IMR-90 (cell line): Measurements from ENCODE around the gene SUSD1. TPM values are rescaled to one million over a fixed set of nuclear protein-coding genes. Genes with fewer than 3 reads are reported as not detected.

Source experiments
- ATAC-seq: fragments of 200-7000 bp; cut with Tn5 transposase; 2 replicates; pipeline ENCODE4 v1.9.1; 2020; ENCODE audit warnings: low read depth, mild to moderate bottlenecking, moderate library complexity
- BruUV-seq: library from RNA; stranded (reverse); fragments of 400-500 nt; replicated peaks from 2 replicates; lab custom pipeline; 2021; lab: Mats Ljungman, UMichigan
- CTCF ChIA-PET: fragments of 300-600 bp; formaldehyde crosslinking; extraction: SDS; loops from one replicate; lab custom pipeline; 2021; ENCODE audit warnings: antibody characterized with exemption; lab: Yijun Ruan, JAX
- POLR2A ChIA-PET: fragments of 300-600 bp; sonication (Branson Sonifier 250); formaldehyde crosslinking; loops from one replicate; lab custom pipeline; 2022; ENCODE audit warnings: antibody characterized with exemption; ENCODE audit not compliant: unreplicated experiment; lab: Charles Lee
- DNase-seq: peaks from one replicate; pipeline ENCODE4 v3.0.0; 2013
- H2AFZ ChIP-seq: replicated peaks from 2 replicates; pipeline ENCODE3; 2013; ENCODE audit warnings: low read length, mild to moderate bottlenecking; ENCODE audit not compliant: poor library complexity
- H2AK5ac ChIP-seq: 2 replicates; pipeline ENCODE4 v1.6.1; 2013; ENCODE audit warnings: low read depth, low read length, inconsistent platforms
- H2AK9ac ChIP-seq: replicated peaks from 2 replicates; pipeline ENCODE3; 2013; ENCODE audit warnings: mild to moderate bottlenecking, low read depth, low read length, moderate library complexity; ENCODE audit not compliant: poor library complexity
- H2BK120ac ChIP-seq: 2 replicates; pipeline ENCODE4 v1.6.1; 2013; ENCODE audit warnings: low read depth, low read length, inconsistent platforms
- H2BK15ac ChIP-seq: 3 replicates; pipeline ENCODE4 v1.6.1; 2013; ENCODE audit warnings: low read depth, low read length, inconsistent platforms
- H2BK20ac ChIP-seq: 2 replicates; pipeline ENCODE4 v1.6.1; 2013; ENCODE audit warnings: low read depth, mild to moderate bottlenecking, inconsistent platforms, low read length, moderate library complexity
- H2BK5ac ChIP-seq: 2 replicates; pipeline ENCODE4 v1.6.1; 2013; ENCODE audit warnings: mild to moderate bottlenecking, low read depth, low read length, inconsistent platforms; ENCODE audit not compliant: poor library complexity, severe bottlenecking
- H3K14ac ChIP-seq: replicated peaks from 2 replicates; pipeline ENCODE4 v1.6.1; 2013; ENCODE audit warnings: low read depth, low read length, inconsistent platforms
- H3K18ac ChIP-seq: 2 replicates; pipeline ENCODE4 v1.6.1; 2013; ENCODE audit warnings: low read depth, low read length, control low read depth
- H3K23ac ChIP-seq: 2 replicates; pipeline ENCODE4 v1.6.1; 2013; ENCODE audit warnings: low read depth, low read length, inconsistent platforms
- H3K27ac ChIP-seq: 2 replicates; pipeline ENCODE4 v1.5.1; 2013; ENCODE audit warnings: mild to moderate bottlenecking, control low read depth, low read length; ENCODE audit not compliant: insufficient read depth
- H3K27me3 ChIP-seq: 2 replicates; pipeline ENCODE4 v1.6.1; 2013; ENCODE audit warnings: low read length; ENCODE audit not compliant: control insufficient read depth, insufficient read depth
- H3K36me3 ChIP-seq: 2 replicates; pipeline ENCODE4 v1.6.1; 2013; ENCODE audit warnings: low read length, mixed read lengths; ENCODE audit not compliant: control insufficient read depth, insufficient read depth
- H3K4ac ChIP-seq: 2 replicates; pipeline ENCODE4 v1.6.1; 2013; ENCODE audit warnings: low read depth, low read length, inconsistent platforms
- H3K4me1 ChIP-seq: 2 replicates; pipeline ENCODE4 v1.6.1; 2013; ENCODE audit warnings: low read length, mixed read lengths; ENCODE audit not compliant: control insufficient read depth, insufficient read depth
- H3K4me2 ChIP-seq: 2 replicates; pipeline ENCODE4 v1.6.1; 2013; ENCODE audit warnings: low read depth, mild to moderate bottlenecking, control low read depth, low read length, moderate library complexity
- H3K4me3 ChIP-seq: 2 replicates; pipeline ENCODE4 v1.5.1; 2013; ENCODE audit warnings: low read depth, mild to moderate bottlenecking, control low read depth, low read length, moderate library complexity; ENCODE audit not compliant: insufficient read depth
- H3K56ac ChIP-seq: 2 replicates; pipeline ENCODE4 v1.6.1; 2013; ENCODE audit warnings: low read length, inconsistent platforms; ENCODE audit not compliant: insufficient read depth; ENCODE audit errors: extremely low read depth
- H3K79me1 ChIP-seq, 2 experiments: 2 replicates each; pipeline ENCODE4 v1.6.1; 2013; ENCODE audit warnings: low read length in 2 of 2, inconsistent platforms in 1 of 2, low read depth in 1 of 2
- H3K9ac ChIP-seq: 2 replicates; pipeline ENCODE4 v1.6.1; 2013; ENCODE audit warnings: low read depth, low read length, control low read depth
- H3K9me1 ChIP-seq: 2 replicates; pipeline ENCODE4 v1.6.1; 2013; ENCODE audit warnings: low read length, inconsistent platforms; ENCODE audit not compliant: insufficient read depth
- H3K9me3 ChIP-seq: 2 replicates; pipeline ENCODE4 v1.6.1; 2013; ENCODE audit warnings: low read length; ENCODE audit not compliant: control insufficient read depth, insufficient read depth
- H4K20me1 ChIP-seq: 2 replicates; pipeline ENCODE4 v1.6.1; 2013; ENCODE audit warnings: low read length, inconsistent platforms; ENCODE audit not compliant: insufficient read depth
- H4K5ac ChIP-seq: 2 replicates; pipeline ENCODE4 v1.6.1; 2013; ENCODE audit warnings: mild to moderate bottlenecking, low read depth, low read length, control low read depth
- H4K8ac ChIP-seq, 2 experiments: 2 replicates each; pipeline ENCODE4 v1.6.1; 2013; ENCODE audit warnings: low read depth in 2 of 2, low read length in 2 of 2, control low read depth in 1 of 2, inconsistent platforms in 1 of 2
- H4K91ac ChIP-seq: 2 replicates; pipeline ENCODE4 v1.6.1; 2013; ENCODE audit warnings: low read depth, low read length, inconsistent platforms; ENCODE audit not compliant: insufficient read depth
- CHD1 ChIP-seq: IDR thresholded peaks from 2 replicates; pipeline ENCODE4 v1.6.1; 2012; ENCODE audit warnings: low read depth, low read length, improper control_type of control experiment
- FOS ChIP-seq: fragments of 150-350 bp; IDR thresholded peaks from 2 replicates; pipeline ENCODE4 v1.6.1; 2016; ENCODE audit warnings: low read depth, low read length
- MAZ ChIP-seq: IDR thresholded peaks from 2 replicates; pipeline ENCODE4 v1.6.1; 2012; ENCODE audit warnings: low read depth, mild to moderate bottlenecking, low read length, improper control_type of control experiment, moderate library complexity, borderline replicate concordance
- POLR2A ChIP-seq: IDR thresholded peaks from 2 replicates; pipeline ENCODE4 v1.6.1; 2012; ENCODE audit warnings: mild to moderate bottlenecking, low read depth, low read length
- RAD21 ChIP-seq: IDR thresholded peaks from 2 replicates; pipeline ENCODE4 v1.6.1; 2012; ENCODE audit warnings: low read length, improper control_type of control experiment
- RCOR1 ChIP-seq: IDR thresholded peaks from 2 replicates; pipeline ENCODE4 v1.6.1; 2012; ENCODE audit warnings: mild to moderate bottlenecking, low read length, improper control_type of control experiment; ENCODE audit not compliant: insufficient replicate concordance
- RFX5 ChIP-seq: IDR thresholded peaks from 2 replicates; pipeline ENCODE4 v1.8.0; 2012; ENCODE audit warnings: low read depth, mild to moderate bottlenecking, low read length, moderate library complexity
- SMC3 ChIP-seq: fragments of 150-350 bp; IDR thresholded peaks from 2 replicates; pipeline ENCODE4 v1.6.1; 2016; ENCODE audit warnings: low read depth, mild to moderate bottlenecking, antibody characterized with exemption, low read length, moderate library complexity
- WGBS, 2 experiments: methylation state at CpG; one replicate each; pipeline versions ENCODE4 v1.1.5 to v1.1.7; 2013; ENCODE audit warnings: missing lambda C conversion rate in 2 of 2; ENCODE audit not compliant: insufficient read length in 1 of 2; ENCODE audit errors: extremely low coverage in 2 of 2; 5-methylcytosine and 5-hydroxymethylcytosine counted together
- dilution Hi-C: fragments of 300-500 bp; cut with HindIII; formaldehyde crosslinking; loops from one replicate; pipeline ENCODE4 v1.14.3; 2018; ENCODE audit warnings: low sequenced_read_pairs; ENCODE audit not compliant: unreplicated experiment
- in situ Hi-C: fragments of 300-500 bp; cut with MboI; formaldehyde crosslinking; loops from 3 replicates; pipeline ENCODE4 v1.14.3; 2019; ENCODE audit warnings: low sequenced_read_pairs, inconsistent platforms, mixed read lengths
- intact Hi-C: fragments of 100-400 bp; cut with micrococcal nuclease; formaldehyde crosslinking; loops from 2 replicates; pipeline ENCODE4 v1.10.0; 2022
- polyA plus RNA-seq, 3 experiments: library from polyadenylated mRNA; depleted of rRNA; stranded (reverse); fragments of >200 nt; gene quantifications; 2 replicates each; pipeline ENCODE4 v1.2.3, GENCODE V29; 2012; ENCODE audit warnings: low replicate concordance in 1 of 3
- total RNA-seq: library from RNA; depleted of rRNA; stranded (reverse); fragments of >200 nt; gene quantifications from 2 replicates; pipeline ENCODE4 v1.2.3, GENCODE V29; 2012
- TF ChIP-seq, protein P1 (sequence below): fragments of 150-350 bp; IDR thresholded peaks from 2 replicates; pipeline ENCODE4 v1.6.1; 2017; ENCODE audit warnings: mild to moderate bottlenecking, antibody characterized with exemption, low read length, low read depth
- TF ChIP-seq, protein P2 (sequence below): fragments of 150-350 bp; IDR thresholded peaks from 2 replicates; pipeline ENCODE4 v1.6.1; 2016; ENCODE audit warnings: low read depth, mild to moderate bottlenecking, low read length, moderate library complexity, borderline replicate concordance

The SUSD1 gene
- total and polyA plus RNA-seq, 2 of the 4 experiments (the other 2 are of a cell fraction) = 4.0 to 4.7 TPM

DNA sequence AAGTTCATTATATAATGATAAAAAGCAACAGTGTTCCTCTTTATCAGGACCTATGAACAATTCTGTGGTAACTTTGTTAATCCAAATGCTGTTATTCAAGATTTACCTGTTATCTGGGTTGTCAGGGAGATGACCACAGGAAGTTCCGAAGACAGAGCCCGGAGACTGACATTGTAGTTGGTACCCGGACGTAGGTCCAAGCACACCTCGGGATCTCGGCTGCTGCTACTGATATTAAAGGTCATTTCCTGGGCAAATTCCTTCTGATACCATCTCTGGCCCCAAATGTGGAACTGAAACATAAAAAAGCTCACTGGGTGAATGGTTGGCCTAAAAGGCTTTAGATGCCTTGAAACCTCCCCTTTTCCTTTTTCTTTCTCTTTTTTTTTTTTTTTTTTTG is 96.7 kb downstream of the SUSD1 start:
- in situ Hi-C loops = loop anchor here (5.0 to 25.0 kb wide), 3 partner anchors 134 to 634 kb away; partner anchors contain the start of gene INIP
- WGBS, 2 experiments = no CpG with 5 or more reads among the region's 6 CpGs

More for the DNA sequence above, 96.7 kb downstream of the SUSD1 start:
- H2AFZ ChIP-seq = no peak overlapping the region
- dilution Hi-C loops = no loop called here
- no peak overlapping the region; the same call in 1 of the 2 replicates for H2BK120ac ChIP-seq
- H3K9me3 ChIP-seq = no peaks in the 10 kb centered on the region; the same call in 1 of the 2 replicates
- H4K91ac ChIP-seq = no peak overlapping the region
- H3K36me3 ChIP-seq = no peaks in the 10 kb centered on the region
- no peak overlapping the region for H2BK15ac ChIP-seq
- no peak for DNase-seq
- peaks cover 12% of the 10 kb centered on the region for H3K4me1 ChIP-seq
- no TSS peak for BruUV-seq
- intact Hi-C loops = loop anchor here (10.0 kb wide), 1 partner anchor 444 kb away; the partner anchor contains the start of gene DNAJC25
- H3K56ac ChIP-seq = no peak overlapping the region
- no peak for ATAC-seq
- no peak overlapping the region for H3K4me3 ChIP-seq
- no peaks in the 10 kb centered on the region for H4K20me1 ChIP-seq
- no peak overlapping the region for H3K9ac ChIP-seq
- no peak overlapping the region for H4K8ac ChIP-seq
- no peak overlapping the region for H2BK5ac ChIP-seq
- H3K14ac ChIP-seq = no peak overlapping the region
- H4K5ac ChIP-seq = no peak overlapping the region
- H3K4ac ChIP-seq = no peak overlapping the region
- H3K23ac ChIP-seq = no peak overlapping the region
- H3K27ac ChIP-seq = no peak overlapping the region
- TF ChIP-seq FOS = no peak
- TF ChIP-seq CHD1 = no peak
- TF ChIP-seq RAD21 = no peak
- TF ChIP-seq MAZ = no peak
- no peak for TF ChIP-seq POLR2A
- no peak for TF ChIP-seq RFX5
- TF ChIP-seq RCOR1 = no peak
- TF ChIP-seq, protein P1, sequence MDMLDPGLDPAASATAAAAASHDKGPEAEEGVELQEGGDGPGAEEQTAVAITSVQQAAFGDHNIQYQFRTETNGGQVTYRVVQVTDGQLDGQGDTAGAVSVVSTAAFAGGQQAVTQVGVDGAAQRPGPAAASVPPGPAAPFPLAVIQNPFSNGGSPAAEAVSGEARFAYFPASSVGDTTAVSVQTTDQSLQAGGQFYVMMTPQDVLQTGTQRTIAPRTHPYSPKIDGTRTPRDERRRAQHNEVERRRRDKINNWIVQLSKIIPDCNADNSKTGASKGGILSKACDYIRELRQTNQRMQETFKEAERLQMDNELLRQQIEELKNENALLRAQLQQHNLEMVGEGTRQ = no peak
- TF ChIP-seq SMC3 = no peak
- TF ChIP-seq, protein P2, sequence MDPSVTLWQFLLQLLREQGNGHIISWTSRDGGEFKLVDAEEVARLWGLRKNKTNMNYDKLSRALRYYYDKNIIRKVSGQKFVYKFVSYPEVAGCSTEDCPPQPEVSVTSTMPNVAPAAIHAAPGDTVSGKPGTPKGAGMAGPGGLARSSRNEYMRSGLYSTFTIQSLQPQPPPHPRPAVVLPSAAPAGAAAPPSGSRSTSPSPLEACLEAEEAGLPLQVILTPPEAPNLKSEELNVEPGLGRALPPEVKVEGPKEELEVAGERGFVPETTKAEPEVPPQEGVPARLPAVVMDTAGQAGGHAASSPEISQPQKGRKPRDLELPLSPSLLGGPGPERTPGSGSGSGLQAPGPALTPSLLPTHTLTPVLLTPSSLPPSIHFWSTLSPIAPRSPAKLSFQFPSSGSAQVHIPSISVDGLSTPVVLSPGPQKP = no peak
- POLR2A ChIA-PET = no interaction called here
- no peak overlapping the region for H3K4me2 ChIP-seq
- no peaks in the 10 kb centered on the region for H3K27me3 ChIP-seq
- H3K18ac ChIP-seq = no peak overlapping the region
- peaks cover 3 to 14% of the 10 kb centered on the region in 2 experiments; a peak in 2 of 4 replicates for H3K79me1 ChIP-seq
- no peak overlapping the region for H2AK5ac ChIP-seq
- H2AK9ac ChIP-seq = no peak overlapping the region
- peaks cover 5% of the 10 kb centered on the region; the same call in 1 of the 2 replicates for H3K9me1 ChIP-seq
- CTCF ChIA-PET = no interaction called here
- 0 out of 2 replicates have a peak overlapping the region, but pooled peaks have one; percentile 8 for H2BK20ac ChIP-seq
